HG03457 (cell line): ENCODE data around the gene ST6GALNAC3.

Experiments used
- ATAC-seq: cut with Tn5 transposase; IDR thresholded peaks from one replicate; pipeline ENCODE4 v1.9.1; 2021; ENCODE audit warnings: moderate number of reproducible peaks; ENCODE audit not compliant: unreplicated experiment

Gene ST6GALNAC3

DNA sequence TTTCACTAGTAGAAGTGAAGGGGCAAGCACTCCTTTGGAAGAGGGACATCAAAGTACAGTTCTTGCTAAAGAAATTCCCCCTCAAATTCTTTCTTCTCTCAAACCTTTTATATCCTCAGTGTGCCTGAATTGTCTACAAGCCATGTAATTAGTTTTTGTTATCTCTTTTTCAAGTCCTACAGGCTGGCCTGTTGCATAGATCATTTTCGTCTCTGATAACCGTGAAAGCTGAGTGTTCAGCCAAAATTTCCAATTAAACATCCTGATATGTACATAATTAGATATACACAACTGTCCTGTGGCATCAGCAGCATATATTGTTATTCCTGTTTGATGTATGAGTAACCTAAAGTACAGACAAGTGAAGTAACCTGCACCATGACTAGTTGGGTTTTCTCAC is 417.2 kb downstream of the ST6GALNAC3 start:
- no peak for ATAC-seq

DNA sequence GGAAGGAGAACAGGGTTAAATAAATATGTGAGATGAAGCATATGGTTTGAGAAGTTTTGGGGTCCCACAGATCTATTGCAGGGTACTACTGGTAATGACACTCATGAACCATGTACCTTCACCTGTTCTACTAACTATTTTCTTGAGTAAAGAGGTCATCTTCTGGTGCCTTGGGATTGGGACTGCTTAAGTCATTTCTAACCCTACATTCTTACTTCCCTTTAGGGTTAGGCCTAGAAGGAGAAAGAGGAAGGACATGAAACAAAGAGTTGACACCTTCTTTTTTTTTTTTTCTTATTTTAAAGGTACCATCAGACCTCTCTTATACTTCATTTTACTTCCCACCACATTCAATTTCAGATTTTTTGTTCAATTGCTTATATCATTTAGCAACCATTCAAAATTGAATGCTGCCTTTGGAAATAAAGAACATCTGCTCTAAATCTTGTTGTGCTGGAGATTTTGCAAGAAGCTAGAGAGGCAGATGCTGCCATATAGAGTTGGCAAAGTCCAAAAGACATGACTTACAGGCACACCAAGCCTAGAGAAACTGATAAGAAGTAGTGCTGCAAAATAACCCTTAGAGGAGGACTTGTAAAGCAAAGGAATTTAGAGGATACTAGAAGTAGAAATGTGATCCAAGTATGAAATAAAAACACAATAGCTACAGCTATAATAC is 418.3 kb downstream of the ST6GALNAC3 start:
- no peak for ATAC-seq

DNA sequence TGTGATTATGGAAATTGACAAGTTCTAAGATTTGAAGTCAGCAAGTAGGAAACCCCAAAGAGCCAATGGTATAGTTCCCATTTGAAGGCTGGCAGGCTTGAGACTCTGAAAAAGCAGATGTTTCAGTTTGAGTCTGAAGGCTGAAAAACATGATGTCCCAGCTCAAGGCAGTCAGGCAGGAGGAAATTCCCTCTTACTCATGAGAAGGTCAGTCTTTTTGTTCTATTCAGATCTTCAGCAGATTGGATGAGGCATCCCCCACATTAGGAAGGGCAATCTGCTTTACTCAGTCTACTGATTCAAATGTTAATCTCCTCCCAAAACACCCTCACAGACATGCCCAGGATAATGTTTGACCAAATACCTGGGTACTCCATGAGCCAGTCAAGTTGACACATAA is 420.3 kb downstream of the ST6GALNAC3 start:
- peak; percentile 76 for ATAC-seq

DNA sequence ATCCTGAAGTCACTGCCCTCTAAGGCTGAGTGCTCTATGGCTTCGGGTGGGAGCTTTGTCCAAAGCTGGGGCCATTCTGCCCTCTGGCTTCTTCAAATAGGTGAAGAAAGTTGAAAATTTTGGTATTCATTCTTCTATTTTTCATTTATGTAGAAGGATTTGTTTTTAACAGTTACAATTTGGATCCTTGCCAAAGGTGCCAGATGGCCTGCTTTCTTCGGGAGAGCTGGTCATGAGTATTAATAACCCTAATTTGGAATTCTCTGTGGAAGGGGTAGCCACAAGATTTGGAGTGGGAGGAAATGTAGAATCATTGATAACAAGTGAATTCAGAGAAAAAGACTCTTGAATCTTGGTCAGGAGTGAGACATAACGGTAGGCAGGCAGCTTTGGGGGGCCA is 422.3 kb downstream of the ST6GALNAC3 start:
- ATAC-seq = no peak

DNA sequence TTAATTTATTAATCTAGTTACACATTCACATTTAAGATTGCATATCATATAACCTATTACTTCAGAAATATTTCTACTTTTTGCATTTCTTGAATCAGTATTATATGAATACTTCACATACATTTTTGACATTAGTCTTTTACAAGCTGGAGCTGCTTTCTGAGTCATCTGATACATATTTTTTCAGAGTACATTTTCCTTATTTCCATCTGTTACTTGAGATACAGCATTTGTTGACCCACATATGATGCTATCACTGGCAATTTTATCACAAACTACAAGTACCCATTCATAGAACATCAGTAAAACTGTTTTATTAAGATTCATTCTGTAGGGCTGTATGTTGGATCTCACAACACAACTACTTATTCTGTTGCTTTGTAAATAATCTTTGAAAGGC is 425.6 kb downstream of the ST6GALNAC3 start:
- no peak for ATAC-seq

DNA sequence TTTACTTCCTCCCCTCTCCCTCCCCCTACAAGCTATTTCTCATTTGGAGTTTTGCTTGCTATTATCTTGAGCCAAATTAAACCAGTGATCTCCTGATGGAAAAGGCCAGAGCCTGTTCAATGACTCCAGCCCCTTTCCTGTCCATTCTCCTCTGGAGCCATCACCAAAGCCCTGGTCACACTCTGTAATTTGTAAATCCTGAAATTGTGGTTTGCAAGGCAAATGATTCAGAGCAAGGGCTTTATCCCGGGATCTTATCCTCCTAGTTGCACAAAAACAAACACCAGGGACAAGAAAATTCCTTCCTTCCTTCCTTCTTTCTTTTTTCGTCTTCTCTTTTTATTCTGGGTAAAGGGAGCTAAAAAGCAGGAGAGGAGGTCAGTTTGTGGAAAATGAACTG is 426.6 kb downstream of the ST6GALNAC3 start:
- ATAC-seq = no peak

DNA sequence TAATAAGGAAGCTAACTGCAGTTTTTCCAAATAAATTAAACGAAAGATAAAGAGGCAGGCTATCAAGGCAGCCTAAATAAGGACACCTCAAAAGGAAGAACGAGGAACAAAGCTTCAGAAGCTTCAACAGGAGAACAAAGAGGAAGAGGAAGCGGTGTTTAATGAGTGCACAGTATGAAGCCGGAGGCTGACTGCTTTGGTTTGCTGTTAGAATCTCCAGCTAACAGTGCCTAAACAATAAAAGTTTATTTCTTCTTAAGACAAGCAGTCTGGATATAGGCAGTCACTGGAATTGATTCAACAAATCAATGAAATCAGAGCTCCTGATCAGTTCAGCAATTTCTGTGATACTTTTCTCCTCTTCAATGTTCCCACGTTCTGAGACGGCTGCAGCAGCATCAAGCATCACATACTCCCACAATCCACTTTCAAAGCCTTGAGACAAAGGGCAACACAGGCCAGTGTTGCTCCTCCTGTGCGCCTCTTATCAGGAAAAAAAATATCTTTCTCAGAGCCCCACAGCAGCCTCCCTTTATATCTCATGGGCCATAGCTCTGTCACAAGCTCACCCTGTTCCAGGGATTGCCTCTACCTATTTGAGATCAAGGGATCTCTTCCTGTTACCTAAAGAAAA is 427.2 kb downstream of the ST6GALNAC3 start:
- ATAC-seq = no peak

DNA sequence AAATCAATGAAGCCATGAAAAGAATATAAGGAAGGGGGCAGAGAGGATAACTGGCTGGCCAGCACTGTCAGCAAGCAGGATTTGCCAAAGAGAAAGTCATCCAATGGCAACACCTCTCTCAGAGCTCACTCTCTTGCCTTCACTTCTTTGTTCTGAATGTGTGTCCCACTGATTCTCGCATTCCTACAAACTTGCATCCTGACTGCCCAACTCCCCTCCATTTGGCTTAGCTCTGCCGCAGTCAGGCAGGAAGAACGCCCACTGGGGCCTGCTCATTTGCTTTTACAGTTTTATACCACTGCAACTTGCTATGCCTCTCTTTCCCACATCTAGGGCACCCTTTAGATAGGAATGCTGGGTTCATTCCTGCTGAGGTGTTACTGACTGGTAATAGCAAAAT is 428.6 kb downstream of the ST6GALNAC3 start:
- ATAC-seq = no peak

DNA sequence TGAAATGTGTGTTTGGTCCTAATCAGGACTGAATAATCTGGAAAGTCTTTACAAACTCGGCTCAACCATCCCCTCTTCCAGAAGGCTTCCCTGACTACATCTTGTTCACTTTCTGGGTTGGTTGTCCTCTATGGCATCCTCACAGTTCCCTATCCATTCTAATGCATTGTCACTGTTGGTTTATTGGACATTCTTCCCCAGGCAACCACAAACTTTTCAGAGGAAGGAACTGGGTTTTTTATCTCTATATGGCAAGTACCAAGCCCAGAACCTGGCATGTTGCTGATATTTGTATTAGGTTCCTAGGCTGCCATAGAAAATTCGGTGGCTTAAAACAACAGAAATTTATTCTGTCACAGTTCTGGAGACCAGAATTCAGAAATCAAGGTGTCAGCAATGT is 429.2 kb downstream of the ST6GALNAC3 start:
- ATAC-seq = no peak

DNA sequence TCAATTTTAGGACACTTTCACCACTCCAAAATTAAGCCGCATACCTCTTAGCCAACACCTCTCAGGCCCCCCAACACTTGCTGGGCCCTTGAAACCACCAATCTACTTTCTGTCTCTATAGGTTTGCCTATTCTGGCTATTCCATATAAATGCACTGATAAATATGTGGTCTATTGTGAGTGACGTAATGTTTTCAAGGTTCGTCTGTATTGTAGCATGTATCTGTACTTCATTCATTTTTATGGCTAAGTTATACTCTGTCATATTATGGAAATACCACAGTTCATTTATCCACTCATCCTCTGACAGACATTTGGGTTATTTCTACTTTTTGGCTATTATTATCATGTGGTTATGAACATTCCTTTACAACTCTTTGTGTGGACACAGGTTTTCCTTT is 432.8 kb downstream of the ST6GALNAC3 start:
- no peak for ATAC-seq

DNA sequence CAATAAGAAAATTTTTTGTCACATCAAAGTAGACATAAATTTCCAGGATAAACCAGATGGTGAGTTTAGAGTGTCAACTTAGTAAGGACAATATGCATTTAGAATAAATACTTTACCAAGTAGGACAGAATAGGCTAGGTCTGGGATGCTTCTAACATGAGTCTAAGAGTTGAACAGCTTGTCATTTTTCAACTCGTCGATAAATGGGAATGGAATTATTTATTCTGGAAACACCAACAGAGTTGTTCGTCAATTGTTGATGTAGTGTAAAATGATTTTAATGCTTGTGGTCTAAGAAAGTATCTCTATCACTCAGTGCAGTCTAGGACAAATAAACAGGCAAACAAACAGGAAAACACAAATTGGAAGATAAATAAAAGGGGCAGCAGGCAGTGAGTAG is 434.3 kb downstream of the ST6GALNAC3 start:
- ATAC-seq = no peak

DNA sequence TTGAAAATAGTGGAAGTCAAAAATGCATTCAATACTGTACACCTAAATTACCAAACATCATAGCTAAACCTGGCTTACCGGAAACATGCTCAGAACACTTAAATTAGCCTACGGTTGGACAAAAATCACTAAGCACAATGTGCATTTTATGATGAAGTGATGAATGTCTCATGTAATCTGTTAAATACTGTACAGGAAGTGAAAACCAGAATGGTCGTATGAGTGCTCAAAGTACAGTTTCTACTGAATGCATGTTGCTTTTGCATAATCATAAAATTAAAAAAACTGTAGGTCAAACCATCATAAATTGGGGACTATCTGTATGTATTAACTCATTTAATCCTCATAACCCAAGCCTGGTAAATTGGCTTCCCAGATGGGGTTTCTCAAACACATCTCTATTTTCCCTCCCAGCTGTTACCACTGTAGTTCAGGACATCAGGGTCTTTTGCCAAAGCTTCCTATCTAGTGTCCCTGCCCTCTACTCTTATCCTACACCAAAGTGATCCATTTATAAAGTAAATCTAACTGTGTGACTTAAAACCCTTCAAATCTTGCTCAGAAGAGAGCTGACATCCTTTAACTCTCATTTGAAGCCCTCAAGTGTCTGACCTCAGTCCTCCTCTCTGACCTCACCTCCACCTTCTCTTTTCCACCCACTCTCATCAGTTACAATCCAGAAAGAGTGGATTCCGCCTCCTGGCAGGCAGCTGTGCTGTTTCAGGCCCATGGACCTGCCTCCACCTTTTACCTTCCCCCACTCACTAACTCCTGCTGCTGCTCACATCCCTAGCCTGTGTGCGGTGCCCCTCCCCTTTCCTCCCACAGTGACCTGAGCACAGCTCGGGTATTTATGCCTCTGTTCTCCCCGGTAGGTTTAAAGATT is 436.4 kb downstream of the ST6GALNAC3 start:
- ATAC-seq = no peak

DNA sequence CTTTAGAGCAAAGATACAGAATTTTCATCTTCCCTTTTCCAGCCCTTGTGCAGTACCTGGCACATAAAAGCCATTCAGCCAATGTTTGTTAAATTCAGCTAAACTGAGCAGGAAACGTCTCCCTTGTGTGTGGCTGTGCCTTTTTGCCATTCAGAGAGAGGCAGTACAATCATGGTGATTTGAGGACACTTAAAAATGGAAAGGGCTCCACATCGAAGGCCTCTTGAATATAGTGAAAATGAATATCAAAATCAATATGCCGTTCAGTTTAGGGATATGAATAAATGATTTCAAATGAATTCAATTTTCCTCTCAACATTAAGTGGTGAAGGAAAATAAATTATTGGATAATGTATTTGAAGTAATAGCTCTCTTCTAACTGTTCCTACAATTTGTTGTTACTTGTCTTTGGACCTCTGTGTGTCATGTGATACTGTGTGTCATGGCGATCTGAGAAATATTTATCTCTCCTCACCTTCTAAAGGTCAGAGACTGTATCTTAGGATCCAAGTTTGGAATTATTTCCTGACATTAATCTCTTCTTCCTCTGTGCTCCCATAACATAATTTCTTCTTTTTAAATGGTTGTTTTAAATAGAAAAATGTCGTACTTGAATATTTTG is 437.1 kb downstream of the ST6GALNAC3 start:
- ATAC-seq = no peak

DNA sequence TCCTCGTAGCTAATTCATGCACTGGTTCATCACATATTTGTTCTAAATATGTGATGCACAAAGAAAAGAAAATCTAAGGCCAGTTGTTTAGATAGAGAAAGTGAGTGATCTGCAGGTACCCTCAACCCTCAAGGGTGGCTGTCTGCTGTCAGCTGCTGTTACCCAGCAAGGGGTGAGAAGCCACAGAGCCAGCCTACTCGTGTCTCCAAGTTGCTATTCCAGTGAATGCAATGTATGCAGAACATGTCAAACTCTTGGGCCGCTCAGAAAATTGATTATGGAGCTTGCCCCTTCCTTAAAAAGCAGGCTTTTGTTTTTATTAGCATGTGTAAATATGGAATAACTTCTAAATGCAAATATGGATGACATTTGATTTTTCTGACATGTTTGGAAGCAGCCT is 456.4 kb downstream of the ST6GALNAC3 start:
- no peak for ATAC-seq

DNA sequence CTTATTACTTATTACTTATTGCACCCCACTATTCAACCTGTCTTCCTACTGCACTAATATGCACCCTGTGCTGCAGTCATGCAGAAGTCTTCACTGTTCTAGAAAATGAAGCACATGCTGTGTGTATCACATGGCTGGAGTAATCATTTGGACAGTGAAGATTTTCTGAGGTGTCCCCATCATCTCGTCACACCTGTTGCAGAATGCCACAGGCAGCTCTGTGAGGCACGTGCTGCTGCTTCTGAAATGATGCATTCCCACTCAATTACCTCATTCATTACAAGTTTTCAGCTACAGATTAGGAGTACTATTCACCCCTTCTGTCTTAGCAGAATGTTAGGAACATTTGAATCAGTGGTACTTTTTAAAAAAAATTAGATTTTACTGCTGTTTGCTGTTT is 467.1 kb downstream of the ST6GALNAC3 start:
- ATAC-seq = no peak

DNA sequence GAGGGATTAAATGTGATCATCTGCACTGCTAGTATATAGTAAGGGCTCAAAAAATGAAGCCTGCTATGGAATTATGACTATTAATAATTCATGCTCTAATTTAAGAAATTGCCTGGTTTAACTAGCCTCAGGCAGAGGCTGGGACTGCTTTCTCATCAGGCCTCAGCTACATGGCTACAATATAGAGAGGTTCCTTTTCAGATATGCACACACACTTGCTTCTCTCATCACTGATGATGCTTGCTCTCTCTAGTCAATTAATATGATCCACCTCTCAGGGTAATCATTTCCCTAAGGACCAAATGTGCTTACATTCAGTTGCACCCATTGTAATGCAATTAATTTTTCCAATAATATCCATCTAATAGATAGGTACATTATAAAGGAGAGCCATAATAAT is 467.8 kb downstream of the ST6GALNAC3 start:
- no peak for ATAC-seq

DNA sequence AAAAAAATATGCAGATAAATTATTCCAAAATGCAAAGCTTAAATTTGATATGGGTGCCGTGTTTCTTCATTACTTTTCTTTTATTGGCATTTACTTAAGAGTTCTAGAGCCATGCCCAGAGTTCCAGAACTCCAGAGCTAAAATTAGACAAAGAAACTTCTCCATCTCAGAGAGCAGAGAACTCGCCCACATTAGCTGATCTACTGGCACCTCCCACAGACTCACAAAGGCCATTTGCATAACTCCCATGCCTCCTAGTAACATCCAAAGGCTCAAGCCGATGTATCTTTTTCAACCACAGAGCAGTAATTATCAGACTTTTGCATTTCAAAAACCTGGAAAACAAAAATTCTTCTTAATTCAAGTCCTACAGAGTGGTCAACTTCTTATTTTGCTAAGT is 468.9 kb downstream of the ST6GALNAC3 start:
- no peak for ATAC-seq

DNA sequence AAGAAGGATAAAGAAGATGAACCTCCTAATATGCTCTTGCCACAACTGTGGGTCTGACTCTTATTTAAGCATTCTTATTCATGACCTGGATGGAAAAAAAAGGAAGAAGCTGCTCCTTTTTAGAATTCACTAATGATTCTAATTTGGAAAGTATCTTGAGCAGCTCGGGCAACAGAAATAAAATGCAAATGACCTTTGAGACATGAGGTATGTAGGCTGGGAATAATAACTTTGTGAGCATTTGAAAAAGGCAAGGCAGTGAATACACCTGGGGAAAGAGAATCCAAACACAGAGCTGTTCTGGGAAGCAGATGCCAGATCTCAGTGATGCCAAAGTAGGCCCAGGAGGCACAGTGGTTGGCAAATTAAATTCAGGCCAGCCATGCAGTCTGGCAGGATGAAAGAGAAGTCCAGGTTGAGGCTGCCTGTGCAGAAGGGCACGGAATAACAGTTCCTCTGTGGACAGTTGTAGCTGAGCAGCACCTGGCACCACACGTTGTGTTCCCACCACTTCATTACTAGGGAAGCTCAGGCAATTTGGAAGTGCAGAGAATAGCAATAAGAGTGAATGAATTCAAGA is 471.9 kb downstream of the ST6GALNAC3 start:
- no peak for ATAC-seq

DNA sequence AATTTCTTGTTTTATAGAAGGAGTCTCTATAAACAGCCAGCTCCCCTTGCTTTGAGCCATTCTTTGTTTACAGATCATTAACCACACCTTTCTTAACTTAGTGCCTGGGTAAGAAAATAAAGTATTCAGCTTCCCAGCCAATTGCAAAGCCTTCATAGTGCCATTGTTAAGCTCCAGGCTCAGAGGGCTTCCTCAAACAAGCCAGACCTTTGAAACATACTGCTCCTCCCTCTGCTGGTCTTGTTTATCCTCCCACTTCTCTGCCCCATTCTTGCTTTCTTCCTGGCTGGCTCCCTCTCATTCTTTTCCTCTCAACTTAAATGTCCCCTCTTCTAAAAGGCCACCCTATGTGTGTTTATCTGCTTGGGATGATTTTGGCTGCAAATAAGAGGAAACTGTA is 473.4 kb downstream of the ST6GALNAC3 start:
- ATAC-seq = no peak

DNA sequence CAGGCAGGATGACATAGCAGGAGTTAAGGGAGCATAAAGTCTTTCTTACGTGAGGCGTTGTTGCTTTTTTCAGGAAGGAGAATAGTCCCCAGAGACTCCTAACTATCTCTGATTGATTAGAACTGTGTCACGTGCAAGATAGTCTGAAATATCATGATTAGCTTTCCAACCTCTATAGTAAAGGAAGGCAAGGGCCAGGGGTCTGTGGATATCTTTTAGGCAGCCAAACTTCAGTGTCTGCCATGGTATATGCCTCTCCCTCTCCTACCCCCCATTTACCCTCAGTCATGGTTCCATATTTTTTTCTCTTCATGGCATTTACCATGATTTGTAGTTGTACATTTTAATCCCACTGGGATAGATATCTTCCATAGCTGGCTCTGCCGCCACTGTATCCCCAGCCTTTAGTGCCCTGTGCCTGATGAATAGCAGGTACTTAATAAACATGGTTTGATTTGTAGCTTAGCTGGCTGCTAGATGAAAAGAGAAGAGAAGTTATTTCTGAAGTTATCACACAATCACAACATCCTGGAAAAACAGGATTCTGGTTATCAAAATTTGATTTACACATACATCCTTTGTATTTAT is 474.1 kb downstream of the ST6GALNAC3 start:
- ATAC-seq = no peak

DNA sequence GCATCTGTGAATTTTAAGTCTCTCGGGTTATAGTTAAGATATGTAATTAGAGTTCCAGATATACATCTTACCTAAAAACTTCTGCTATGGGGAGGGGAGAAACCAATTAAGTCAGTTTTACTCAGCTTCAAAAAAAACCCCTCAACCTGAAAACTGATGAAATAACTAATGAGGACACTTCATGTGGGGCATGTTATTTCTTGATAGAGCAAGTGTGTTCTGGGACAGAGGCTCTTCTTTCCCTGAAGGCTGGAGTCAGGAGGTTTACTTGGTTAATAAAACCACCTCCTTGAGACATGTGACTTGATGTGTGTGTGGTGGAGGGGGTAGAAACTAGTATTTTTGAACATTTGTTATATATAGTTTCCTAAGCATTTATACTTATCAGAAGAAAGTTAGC is 479.7 kb downstream of the ST6GALNAC3 start:
- no peak for ATAC-seq
